Thyroid gland (tissue), 4 donors: ENCODE results near the gene SVOP. TPM values are rescaled to one million over a fixed set of nuclear protein-coding genes. Genes with fewer than 3 reads are reported as not detected.

Experiments used
- DNase-seq, 2 donors: peaks; one replicate each; pipeline ENCODE4 v3.0.0-alpha.2; 2019
- H3K27ac ChIP-seq, 3 donors: fragments of 200-600 bp; sonication (generic); 1 replicate in 2 of 3; 2 replicates in 1 of 3; pipeline ENCODE4 v1.5.1; 2016 to 2019; ENCODE audit warnings: mild to moderate bottlenecking in 1 of 3, moderate library complexity in 1 of 3
- H3K27me3 ChIP-seq: fragments of 200-600 bp; sonication (generic); one replicate; pipeline ENCODE4 v1.5.1; 2019
- H3K36me3 ChIP-seq, 2 donors: fragments of 200-600 bp; sonication (generic); one replicate each; pipeline ENCODE4 v1.5.1; 2016 to 2019
- H3K4me1 ChIP-seq, 2 donors: fragments of 200-600 bp; sonication (generic); one replicate each; pipeline ENCODE4 v1.5.1; 2017 to 2019
- H3K4me3 ChIP-seq, 3 donors: fragments of 200-600 bp; sonication (generic); replicated peaks in 1 of 3; 1 replicate in 2 of 3; 2 replicates in 1 of 3; pipeline ENCODE4 v1.5.1; 2016; ENCODE audit warnings: mild to moderate bottlenecking in 1 of 3
- H3K9me3 ChIP-seq: fragments of 200-600 bp; sonication (generic); one replicate; pipeline ENCODE4 v1.5.1; 2017
- POLR2A ChIP-seq, 2 donors: fragments of 450-650 bp; IDR thresholded peaks; one replicate each; pipeline ENCODE4 v1.6.1; 2017; ENCODE audit warnings: antibody characterized with exemption in 2 of 2, mild to moderate bottlenecking in 2 of 2, moderate library complexity in 1 of 2
- WGBS, 2 donors: methylation state at CpG; one replicate each; pipeline ENCODE4 v1.1.5; 2017; 5-methylcytosine and 5-hydroxymethylcytosine counted together
- intact Hi-C: fragments of 100-400 bp; cut with DNase I; formaldehyde crosslinking; loops from one replicate; pipeline ENCODE4 v1.15.1; 2023
- total RNA-seq, 4 donors: library from RNA; depleted of rRNA; stranded (reverse); fragments of >200 nt; gene quantifications; one replicate each; pipeline ENCODE4 v1.2.3, GENCODE V29; 2016
- TF ChIP-seq, protein P1 (sequence below), 6 experiments: fragments of 200-600 bp in 3 of 6; fragments of 450-650 bp in 3 of 6; sonication (generic) in 3 of 6; IDR thresholded peaks; one replicate each; pipeline ENCODE4 v1.5.1; 2016 to 2019; ENCODE audit warnings: antibody characterized with exemption in 6 of 6, mild to moderate bottlenecking in 2 of 6, inconsistent platforms in 1 of 6, moderate library complexity in 1 of 6

SVOP gene
- total RNA-seq, 4 donors from 2014 or later = not detected

DNA sequence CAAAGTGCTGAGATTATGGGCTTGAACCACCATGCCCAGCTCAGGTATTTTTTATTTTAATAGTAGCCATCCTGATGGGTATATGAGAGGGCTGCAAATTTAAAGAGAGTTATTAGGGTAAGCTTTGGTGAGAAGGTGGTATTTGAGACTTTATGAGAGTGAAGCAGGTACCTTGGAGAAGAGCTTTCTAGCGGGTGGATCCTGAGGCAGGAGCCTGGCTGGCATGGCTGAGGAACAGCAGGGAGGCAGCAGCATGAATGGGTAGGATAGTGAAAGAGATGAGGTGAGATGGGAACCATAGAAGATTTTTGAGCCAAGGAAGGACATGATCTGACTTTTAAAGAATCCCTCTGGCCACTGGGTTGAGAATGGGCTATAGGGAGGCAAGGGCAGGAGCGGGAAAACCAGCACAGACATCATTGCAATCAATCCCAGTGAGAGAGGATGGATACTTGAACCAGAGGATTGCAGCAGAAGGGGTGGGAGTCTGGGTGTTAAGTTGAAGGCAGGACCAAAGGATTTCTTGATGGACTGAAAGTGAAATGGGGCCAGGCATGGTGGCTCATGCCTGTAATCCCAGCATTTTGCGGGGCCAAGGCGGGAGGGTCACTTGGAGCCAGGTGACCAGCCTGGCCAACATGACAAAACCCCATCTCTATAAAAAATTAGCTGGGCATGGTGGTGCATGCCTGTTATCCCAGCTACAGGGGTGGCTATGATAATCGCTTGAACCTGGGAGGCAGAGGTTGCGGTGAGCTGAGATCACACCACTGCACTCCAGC is 5.7 kb downstream of the SVOP start:
- Histone ChIP-seq H3K9me3 (no peaks in the 10 kb centered on the region), H3K27me3 (no peaks in the 10 kb centered on the region), H3K4me1 (no peaks in the 10 kb centered on the region), H3K36me3 (no peaks in the 10 kb centered on the region), H3K27ac (no peak overlapping the region), H3K4me3 (no peak overlapping the region)
- intact Hi-C loops = no loop called here
- no peak for DNase-seq
- TF ChIP-seq, protein P1, sequence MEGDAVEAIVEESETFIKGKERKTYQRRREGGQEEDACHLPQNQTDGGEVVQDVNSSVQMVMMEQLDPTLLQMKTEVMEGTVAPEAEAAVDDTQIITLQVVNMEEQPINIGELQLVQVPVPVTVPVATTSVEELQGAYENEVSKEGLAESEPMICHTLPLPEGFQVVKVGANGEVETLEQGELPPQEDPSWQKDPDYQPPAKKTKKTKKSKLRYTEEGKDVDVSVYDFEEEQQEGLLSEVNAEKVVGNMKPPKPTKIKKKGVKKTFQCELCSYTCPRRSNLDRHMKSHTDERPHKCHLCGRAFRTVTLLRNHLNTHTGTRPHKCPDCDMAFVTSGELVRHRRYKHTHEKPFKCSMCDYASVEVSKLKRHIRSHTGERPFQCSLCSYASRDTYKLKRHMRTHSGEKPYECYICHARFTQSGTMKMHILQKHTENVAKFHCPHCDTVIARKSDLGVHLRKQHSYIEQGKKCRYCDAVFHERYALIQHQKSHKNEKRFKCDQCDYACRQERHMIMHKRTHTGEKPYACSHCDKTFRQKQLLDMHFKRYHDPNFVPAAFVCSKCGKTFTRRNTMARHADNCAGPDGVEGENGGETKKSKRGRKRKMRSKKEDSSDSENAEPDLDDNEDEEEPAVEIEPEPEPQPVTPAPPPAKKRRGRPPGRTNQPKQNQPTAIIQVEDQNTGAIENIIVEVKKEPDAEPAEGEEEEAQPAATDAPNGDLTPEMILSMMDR (IDR thresholded peaks at IDR 0.05) = no peak
- TF ChIP-seq POLR2A (IDR thresholded peaks at IDR 0.05) = no peak
- 71 to 87% methylated on average over 6 of the region's 6 CpGs for WGBS, 2 donors

DNA sequence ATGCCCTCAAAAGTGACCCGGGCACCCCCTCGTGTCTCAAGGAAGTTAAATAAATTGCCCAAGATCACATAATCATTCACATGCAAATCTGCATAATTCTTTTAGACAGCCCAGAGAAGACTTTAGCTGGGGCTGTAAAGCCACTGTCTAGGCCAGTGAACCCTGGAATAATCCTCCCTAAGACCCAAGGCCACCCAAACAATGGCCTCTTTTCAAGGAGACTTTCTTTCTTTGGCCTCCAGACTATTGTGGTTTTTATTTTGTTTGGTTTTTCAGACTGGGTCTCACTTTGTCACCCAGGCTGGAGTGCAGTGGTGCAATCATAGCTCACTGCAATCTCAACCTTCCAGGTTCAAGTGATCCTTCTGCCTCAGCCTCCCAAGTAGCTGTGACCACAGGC is 10.6 kb downstream of the SVOP start:
- 70 to 74% methylated on average over 2 of the region's 2 CpGs for WGBS, 2 donors
- intact Hi-C loops = no loop called here
- TF ChIP-seq, protein P1 (IDR thresholded peaks at IDR 0.05) = no peak
- TF ChIP-seq POLR2A (IDR thresholded peaks at IDR 0.05) = no peak
- H3K27ac ChIP-seq = no peak overlapping the region
- no peaks in the 10 kb centered on the region for H3K9me3 ChIP-seq
- no peak overlapping the region for H3K4me3 ChIP-seq
- no peaks in the 10 kb centered on the region for H3K36me3 ChIP-seq
- no peaks in the 10 kb centered on the region for H3K4me1 ChIP-seq
- no peaks in the 10 kb centered on the region for H3K27me3 ChIP-seq
- no peak for DNase-seq

- H3K36me3 ChIP-seq = no peaks in the 10 kb centered on the region
- no peaks in the 10 kb centered on the region for H3K27me3 ChIP-seq
- WGBS, 2 donors = 79 to 100% methylated on average over 1 of the region's 1 CpG
- H3K9me3 ChIP-seq = no peaks in the 10 kb centered on the region
- H3K4me3 ChIP-seq = no peak overlapping the region
- no peak for DNase-seq
- intact Hi-C loops = no loop called here
- no peak for TF ChIP-seq POLR2A (IDR thresholded peaks at IDR 0.05)
- TF ChIP-seq, protein P1 (IDR thresholded peaks at IDR 0.05) = no peak
- H3K27ac ChIP-seq = no peak overlapping the region
- no peaks in the 10 kb centered on the region for H3K4me1 ChIP-seq
Measured at GRCh38 chr12:109009766-109010165, 11.1 kb downstream of the SVOP start.

- TF ChIP-seq, protein P1 (IDR thresholded peaks at IDR 0.05) = no peak
- TF ChIP-seq POLR2A (IDR thresholded peaks at IDR 0.05) = no peak
- Histone ChIP-seq H3K4me3 (no peak overlapping the region), H3K4me1 (no peaks in the 10 kb centered on the region), H3K36me3 (no peaks in the 10 kb centered on the region), H3K27ac (no peak overlapping the region), H3K9me3 (no peaks in the 10 kb centered on the region), H3K27me3 (no peaks in the 10 kb centered on the region)
- WGBS, 2 donors = 67 to 74% methylated on average over 3 of the region's 3 CpGs
- no peak for DNase-seq
- intact Hi-C loops = no loop called here
Measured at GRCh38 chr12:109004017-109004416, 16.9 kb downstream of the SVOP start.

DNA sequence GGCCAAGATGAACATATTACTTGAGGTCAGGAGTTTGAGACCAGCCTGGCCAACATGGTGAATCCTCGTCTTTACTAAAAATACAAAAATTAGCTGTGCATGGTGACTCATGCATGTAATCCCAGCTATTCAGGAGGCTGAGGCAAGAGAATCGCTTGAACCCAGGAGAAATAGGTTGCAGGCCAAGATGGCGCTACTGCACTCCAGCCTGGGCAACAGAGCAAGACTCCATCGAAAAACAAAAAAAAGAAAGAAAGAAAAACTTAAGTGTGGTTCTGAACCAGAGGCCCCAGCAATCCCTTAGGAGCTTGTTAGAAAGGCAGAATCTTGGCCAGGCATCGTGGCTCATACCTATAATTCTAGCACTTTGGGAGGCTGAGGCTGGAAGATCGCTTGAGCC is 24.5 kb downstream of the SVOP start:
- Histone ChIP-seq H3K4me1 (no peaks in the 10 kb centered on the region), H3K4me3 (no peak overlapping the region), H3K36me3 (no peaks in the 10 kb centered on the region), H3K27me3 (no peaks in the 10 kb centered on the region), H3K27ac (no peak overlapping the region), H3K9me3 (no peaks in the 10 kb centered on the region)
- DNase-seq = no peak
- TF ChIP-seq, protein P1 (IDR thresholded peaks at IDR 0.05) = no peak
- no peak for TF ChIP-seq POLR2A (IDR thresholded peaks at IDR 0.05)
- intact Hi-C loops = no loop called here
- WGBS, 2 donors = 81 to 95% methylated on average over 6 of the region's 6 CpGs
